HepG2 (cell line): ENCODE data around the gene SALL4. TPM values are rescaled to one million over a fixed set of nuclear protein-coding genes. Genes with fewer than 3 reads are reported as not detected.

Experiments used
- ATF5 ChIP-seq: sonication (generic); formaldehyde crosslinking; IDR thresholded peaks from 2 replicates; pipeline ENCODE4 v1.4.0; 2020; ENCODE audit warnings: mild to moderate bottlenecking, low read depth, missing genetic modification reagents
- CBFB ChIP-seq: sonication (generic); formaldehyde crosslinking; IDR thresholded peaks from 2 replicates; pipeline ENCODE4 v1.4.0; 2020; ENCODE audit warnings: missing genetic modification reagents
- CENPX ChIP-seq: sonication (generic); formaldehyde crosslinking; IDR thresholded peaks from 2 replicates; pipeline ENCODE4 v1.9.0; 2021; ENCODE audit warnings: mild to moderate bottlenecking, missing genetic modification reagents, moderate library complexity
- FOXP1 ChIP-seq, 2 experiments: fragments of 450-650 bp in 1 of 2; IDR thresholded peaks; 2 replicates each; pipeline ENCODE4 v1.6.1; 2017 to 2018; ENCODE audit warnings: antibody characterized with exemption in 1 of 2
- FOXP4 ChIP-seq: sonication (generic); formaldehyde crosslinking; IDR thresholded peaks from 2 replicates; pipeline ENCODE4 v1.4.0; 2020; ENCODE audit warnings: missing genetic modification reagents
- GABPB1 ChIP-seq: IDR thresholded peaks from 2 replicates; pipeline ENCODE4 v1.6.1; 2016; ENCODE audit warnings: mild to moderate bottlenecking, missing genetic modification reagents, moderate library complexity, missing compliant biosample characterization
- GLI4 ChIP-seq: sonication (generic); formaldehyde crosslinking; IDR thresholded peaks from 2 replicates; pipeline ENCODE4 v1.5.1; 2020; ENCODE audit warnings: missing genetic modification reagents, mild to moderate bottlenecking, moderate library complexity, borderline replicate concordance
- HNRNPL ChIP-seq: fragments of 200-400 bp; formaldehyde crosslinking; IDR thresholded peaks from 2 replicates; pipeline ENCODE4 v1.6.1; 2017; ENCODE audit warnings: mild to moderate bottlenecking, low read depth, low read length
- KDM4B ChIP-seq: sonication (generic); formaldehyde crosslinking; IDR thresholded peaks from 2 replicates; pipeline ENCODE4 v1.4.0; 2020; ENCODE audit warnings: missing genetic modification reagents
- LCORL ChIP-seq, 2 experiments: fragments of 450-650 bp in 1 of 2; sonication (generic) in 1 of 2; formaldehyde crosslinking in 1 of 2; IDR thresholded peaks; 2 replicates each; pipeline versions ENCODE4 v1.5.0 to v1.6.1; 2017 to 2020; ENCODE audit warnings: antibody characterized with exemption in 1 of 2, missing genetic modification reagents in 1 of 2
- MAFG ChIP-seq: sonication (generic); formaldehyde crosslinking; IDR thresholded peaks from 2 replicates; pipeline ENCODE4 v1.5.1; 2020; ENCODE audit warnings: mild to moderate bottlenecking, missing genetic modification reagents
- MNT ChIP-seq: fragments of 450-650 bp; IDR thresholded peaks from 2 replicates; pipeline ENCODE4 v1.6.1; 2016
- PHF21A ChIP-seq: sonication (generic); formaldehyde crosslinking; IDR thresholded peaks from 2 replicates; pipeline ENCODE4 v1.5.0; 2020; ENCODE audit warnings: mild to moderate bottlenecking, missing genetic modification reagents
- XBP1 ChIP-seq: sonication (generic); formaldehyde crosslinking; IDR thresholded peaks from 2 replicates; pipeline ENCODE4 v1.5.0; 2020; ENCODE audit warnings: missing genetic modification reagents
- YEATS2 ChIP-seq: sonication (generic); formaldehyde crosslinking; IDR thresholded peaks from 2 replicates; pipeline ENCODE4 v1.4.0; 2020; ENCODE audit warnings: missing genetic modification reagents, borderline replicate concordance
- ZBTB14 ChIP-seq: sonication (generic); formaldehyde crosslinking; IDR thresholded peaks from 2 replicates; pipeline ENCODE4 v1.4.0; 2020; ENCODE audit warnings: missing genetic modification reagents
- ZFYVE20 ChIP-seq: sonication (generic); formaldehyde crosslinking; IDR thresholded peaks from 2 replicates; pipeline ENCODE4 v1.8.0; 2023; ENCODE audit warnings: low read depth, mild to moderate bottlenecking, moderate library complexity, missing genetic modification reagents, borderline replicate concordance
- ZMAT3 ChIP-seq: sonication (generic); formaldehyde crosslinking; conservative IDR thresholded peaks from 2 replicates; pipeline ENCODE4 v1.7.0; 2021; ENCODE audit warnings: missing genetic modification reagents
- ZNF510 ChIP-seq: sonication (generic); formaldehyde crosslinking; IDR thresholded peaks from 2 replicates; pipeline ENCODE4 v1.4.0; 2020; ENCODE audit warnings: low read depth, mild to moderate bottlenecking, missing genetic modification reagents
- ZNF557 ChIP-seq: sonication (generic); formaldehyde crosslinking; IDR thresholded peaks from 2 replicates; pipeline ENCODE4 v1.4.0; 2020; ENCODE audit warnings: missing genetic modification reagents
- ZNF580 ChIP-seq: IDR thresholded peaks from 2 replicates; pipeline ENCODE4 v1.6.1; 2016; ENCODE audit warnings: low read depth, borderline replicate concordance
- ZNF614 ChIP-seq: IDR thresholded peaks from 2 replicates; pipeline ENCODE4 v1.6.1; 2018; ENCODE audit warnings: missing biosample characterization, missing genetic modification reagents, inconsistent platforms, borderline replicate concordance
- ZNF713 ChIP-seq: sonication (generic); formaldehyde crosslinking; IDR thresholded peaks from 2 replicates; pipeline ENCODE4 v1.4.0; 2020; ENCODE audit warnings: mild to moderate bottlenecking, missing genetic modification reagents
- ZNF724P ChIP-seq: sonication (generic); formaldehyde crosslinking; IDR thresholded peaks from 2 replicates; pipeline ENCODE4 v1.8.0; 2022; ENCODE audit warnings: missing genetic modification reagents, borderline replicate concordance
- polyA plus RNA-seq, 8 experiments: library from polyadenylated mRNA; depleted of rRNA in 3 of 8; stranded (reverse) in 7 of 8; unstranded in 1 of 8; fragments of >200 nt; fragmentation: Illumina TruSeq in 4 of 8; extraction: Trizol in 4 of 8; gene quantifications; 2 replicates each; pipeline versions ENCODE4 v1.2.1 to v1.2.3, GENCODE V29; 2011 to 2016; ENCODE audit warnings: low read depth in 4 of 8, missing spikeins in 1 of 8, mixed read lengths in 1 of 8; ENCODE audit not compliant: insufficient read depth in 1 of 8
- total RNA-seq, 5 experiments: library from RNA; depleted of rRNA; stranded (reverse); fragments of >200 nt; fragmentation: Illumina TruSeq; extraction: Trizol; gene quantifications; 2 replicates each; pipeline ENCODE4 v1.2.3, GENCODE V29; 2016; ENCODE audit warnings: low read depth in 1 of 5

The SALL4 gene
- total and polyA plus RNA-seq, 2 of the 13 experiments (the other 11 are each of a cell fraction or from before 2014, with no cell fraction given) = 0.33 to 1.8 TPM

- peak; percentile 64 for TF ChIP-seq GABPB1
- peak; percentile 75 for TF ChIP-seq FOXP4 (CRISPR knock-in tag)
- peak; percentile 34; the same call in 1 of the 2 replicates for TF ChIP-seq ZMAT3 (CRISPR knock-in tag)
- TF ChIP-seq CBFB = no peak; the same call in 1 of the 2 replicates
- TF ChIP-seq GLI4 (CRISPR knock-in tag) = no peak
- peak; percentile 84 for TF ChIP-seq ZNF510 (CRISPR knock-in tag)
- 0 out of 2 replicates have a peak, but pooled peaks have one; percentile 64 for TF ChIP-seq ZNF557 (CRISPR knock-in tag)
- TF ChIP-seq YEATS2 (CRISPR knock-in tag) = no peak
- TF ChIP-seq FOXP1 (IDR thresholded peaks at IDR 0.05) = no peak
- no peak for TF ChIP-seq FOXP1 (CRISPR knock-in tag; IDR thresholded peaks at IDR 0.05)
- no peak for TF ChIP-seq MAFG
- TF ChIP-seq MNT = no peak
- no peak for TF ChIP-seq ZNF713
- TF ChIP-seq ZNF614 (CRISPR knock-in tag) = peak; percentile 65; the same call in 1 of the 2 replicates
- TF ChIP-seq HNRNPL = 0 out of 2 replicates have a peak, but pooled peaks have one; percentile 68
- no peak; the same call in 1 of the 2 replicates for TF ChIP-seq LCORL (IDR thresholded peaks at IDR 0.05)
- TF ChIP-seq LCORL (CRISPR knock-in tag; IDR thresholded peaks at IDR 0.05) = peak; percentile 99
- no peak for TF ChIP-seq ZBTB14 (CRISPR knock-in tag)
- TF ChIP-seq CENPX (CRISPR knock-in tag) = no peak
- TF ChIP-seq PHF21A (CRISPR knock-in tag) = peak; percentile 65
- TF ChIP-seq ATF5 (CRISPR knock-in tag) = no peak
- TF ChIP-seq ZNF580 (CRISPR knock-in tag) = peak; percentile 75
- TF ChIP-seq ZNF724P = no peak
- peak; percentile 14; the same call in 1 of the 2 replicates for TF ChIP-seq KDM4B
- no peak for TF ChIP-seq XBP1 (CRISPR knock-in tag)
- TF ChIP-seq ZFYVE20 (CRISPR knock-in tag) = peak; percentile 71; the same call in 1 of the 2 replicates
These were observed 2.1 kb downstream of the SALL4 start (continued) for GRCh38 chr20:51800060-51800871.
